ENCODE results near the gene IRX3.
A peak's percentile ranks its signal among the peaks of the same experiment; 100 is the strongest.

Gene IRX3

GRCh38 chr16:54290833-54291655 is 4.5 kb upstream of the IRX3 start:
- DNase-seq = no peak

GRCh38 chr16:54289945-54290832 is 3.6 kb upstream of the IRX3 start:
- no peak for DNase-seq

- no peak for DNase-seq
Observed at GRCh38 chr16:54289242-54289944, 2.8 kb upstream of the IRX3 start.

- no peak for DNase-seq
Observed at GRCh38 chr16:54288835-54289241, 2.3 kb upstream of the IRX3 start.

GRCh38 chr16:54288030-54288834 is 1.6 kb upstream of the IRX3 start:
- DNase-seq = no peak

- no peak for DNase-seq
Observed at GRCh38 chr16:54287131-54288029, 793 bp upstream of the IRX3 start.

GRCh38 chr16:54286090-54286365 is 559 bp downstream of the IRX3 start:
- DNase-seq = no peak

GRCh38 chr16:54285414-54286089 is 1.0 kb downstream of the IRX3 start:
- peak in 2 of 3 experiments; percentile 68 to 74 for DNase-seq

GRCh38 chr16:54284931-54285413 is 1.6 kb downstream of the IRX3 start:
- peak in 2 of 3 experiments; percentile 60 to 69 for DNase-seq

- DNase-seq = peak in 2 of 3 experiments; percentile 52 to 69
Observed at GRCh38 chr16:54284319-54284930, 2.2 kb downstream of the IRX3 start.

- no peak for DNase-seq
Observed at GRCh38 chr16:54283725-54284318, 2.8 kb downstream of the IRX3 start.

- DNase-seq = no peak
Observed at GRCh38 chr16:54282928-54283724, 3.5 kb downstream of the IRX3 start.

GRCh38 chr16:54282202-54282927 is 4.2 kb downstream of the IRX3 start:
- no peak for DNase-seq

- no peak for DNase-seq
Observed at GRCh38 chr16:54281535-54282201, 4.9 kb downstream of the IRX3 start.

GRCh38 chr16:54280751-54281150 is 5.8 kb downstream of the IRX3 start:
- no peak for DNase-seq

GRCh38 chr16:54277845-54278703 is 8.5 kb downstream of the IRX3 start:
- peak; percentile 15 to 55 (median 24) for DNase-seq

GRCh38 chr16:54275956-54276355 is 10.6 kb downstream of the IRX3 start:
- no peak for DNase-seq

Measured in NCI-H1417 (cell line).